Neuronal stem cell (in vitro differentiated cells): ENCODE results near the gene HDDC3.

Experiments
- DNase-seq: peaks from one replicate; pipeline ENCODE4 v3.0.0-alpha.2; 2013; ENCODE audit warnings: low spot score
- H2AFZ ChIP-seq: one replicate; pipeline ENCODE4 v1.6.1; 2013; ENCODE audit warnings: mild to moderate bottlenecking, low read length, inconsistent platforms
- H2AK5ac ChIP-seq: 2 replicates; pipeline ENCODE4 v1.6.1; 2013; ENCODE audit warnings: low read depth, mild to moderate bottlenecking, inconsistent platforms, low read length, moderate library complexity, mixed read lengths
- H2BK120ac ChIP-seq: 2 replicates; pipeline ENCODE4 v1.6.1; 2013; ENCODE audit warnings: low read depth, mild to moderate bottlenecking, inconsistent platforms, low read length, moderate library complexity, mixed read lengths
- H2BK12ac ChIP-seq: one replicate; pipeline ENCODE4 v1.6.1; 2013; ENCODE audit warnings: low read length, inconsistent platforms
- H2BK15ac ChIP-seq: 2 replicates; pipeline ENCODE4 v1.6.1; 2013; ENCODE audit warnings: mild to moderate bottlenecking, low read length, inconsistent platforms, mixed read lengths
- H2BK5ac ChIP-seq: one replicate; pipeline ENCODE4 v1.6.1; 2013; ENCODE audit warnings: inconsistent platforms, mild to moderate bottlenecking, low read length, moderate library complexity
- H3K14ac ChIP-seq: one replicate; pipeline ENCODE4 v1.6.1; 2013; ENCODE audit warnings: low read length, inconsistent platforms
- H3K18ac ChIP-seq: 2 replicates; pipeline ENCODE4 v1.6.1; 2013; ENCODE audit warnings: low read length, inconsistent platforms
- H3K23ac ChIP-seq: 2 replicates; pipeline ENCODE4 v1.6.1; 2013; ENCODE audit warnings: low read depth, mild to moderate bottlenecking, mixed read lengths, low read length, inconsistent platforms; ENCODE audit not compliant: poor library complexity
- H3K27ac ChIP-seq: replicated peaks from 3 replicates; pipeline ENCODE4 v1.5.1; 2013; ENCODE audit warnings: low read length, inconsistent platforms
- H3K27me3 ChIP-seq, 3 experiments: 2 replicates each; pipeline ENCODE4 v1.6.1; 2013; ENCODE audit warnings: low read length in 3 of 3, mild to moderate bottlenecking in 2 of 3, inconsistent platforms in 1 of 3, low read depth in 1 of 3, mixed read lengths in 1 of 3, moderate library complexity in 1 of 3; ENCODE audit not compliant: control insufficient read depth in 3 of 3, insufficient read depth in 3 of 3
- H3K36me3 ChIP-seq, 2 donors: replicated peaks in 1 of 2; 2 replicates each; pipeline ENCODE4 v1.6.1; 2013; ENCODE audit warnings: low read length in 2 of 2; ENCODE audit not compliant: control insufficient read depth in 2 of 2, insufficient read depth in 2 of 2
- H3K4ac ChIP-seq: 2 replicates; pipeline ENCODE4 v1.6.1; 2013; ENCODE audit warnings: inconsistent platforms, mild to moderate bottlenecking, low read length, moderate library complexity
- H3K4me1 ChIP-seq, 2 donors: 1 replicate in 1 of 2; 2 replicates in 1 of 2; pipeline ENCODE4 v1.6.1; 2013; ENCODE audit warnings: low read length in 2 of 2, low read depth in 1 of 2; ENCODE audit not compliant: control insufficient read depth in 2 of 2, insufficient read depth in 1 of 2
- H3K4me2 ChIP-seq: one replicate; pipeline ENCODE4 v1.6.1; 2013; ENCODE audit warnings: mild to moderate bottlenecking, low read length, inconsistent platforms; ENCODE audit not compliant: insufficient read depth, poor library complexity, severe bottlenecking
- H3K4me3 ChIP-seq, 2 donors: 2 replicates each; pipeline ENCODE4 v1.5.1; 2013; ENCODE audit warnings: low read length in 2 of 2, mild to moderate bottlenecking in 2 of 2, inconsistent platforms in 1 of 2, moderate library complexity in 1 of 2
- H3K79me1 ChIP-seq: one replicate; pipeline ENCODE4 v1.6.1; 2013; ENCODE audit warnings: low read depth, mild to moderate bottlenecking, inconsistent platforms, low read length, moderate library complexity
- H3K9ac ChIP-seq: one replicate; pipeline ENCODE4 v1.6.1; 2013; ENCODE audit warnings: mild to moderate bottlenecking, low read depth, low read length, inconsistent platforms; ENCODE audit not compliant: poor library complexity
- H3K9me3 ChIP-seq, 2 donors: replicated peaks in 1 of 2; 2 replicates each; pipeline versions ENCODE3 to v1.6.1; 2013; ENCODE audit warnings: low read length in 2 of 2, mild to moderate bottlenecking in 2 of 2, inconsistent platforms in 1 of 2, low read depth in 1 of 2, mixed read lengths in 1 of 2, moderate library complexity in 1 of 2; ENCODE audit not compliant: control insufficient read depth in 2 of 2, insufficient read depth in 1 of 2
- H4K8ac ChIP-seq: one replicate; pipeline ENCODE4 v1.6.1; 2013; ENCODE audit warnings: low read depth, mild to moderate bottlenecking, inconsistent platforms, low read length, moderate library complexity
- H4K91ac ChIP-seq: one replicate; pipeline ENCODE4 v1.6.1; 2013; ENCODE audit warnings: low read length, low read depth, mild to moderate bottlenecking, inconsistent platforms; ENCODE audit not compliant: poor library complexity
- WGBS, 2 donors: extraction: QIAGEN DNeasy Blood & Tissue Kit; methylation state at CpG; one replicate each; pipeline ENCODE4 v1.1.7; 2013; ENCODE audit warnings: missing lambda C conversion rate in 2 of 2, mixed read lengths in 1 of 2; ENCODE audit not compliant: insufficient read length in 2 of 2, insufficient replicate concordance in 1 of 2; ENCODE audit errors: extremely low coverage in 2 of 2; 5-methylcytosine and 5-hydroxymethylcytosine counted together

HDDC3 gene

GRCh38 chr15:90974216-90974615, 41.9 kb upstream of the HDDC3 start:
- H2BK5ac ChIP-seq = no peak overlapping the region
- H3K4ac ChIP-seq = no peak overlapping the region
- no peak overlapping the region for H3K4me3 ChIP-seq
- no peak overlapping the region for H2AK5ac ChIP-seq
- no CpG with 5 or more reads among the region's 21 CpGs for WGBS, 2 donors
- no peak overlapping the region for H2BK15ac ChIP-seq
- H2BK120ac ChIP-seq = no peak overlapping the region
- H3K36me3 ChIP-seq = peaks cover 50 to 91% of the 10 kb centered on the region in 2 donors
- no peak overlapping the region for H2AFZ ChIP-seq
- H2BK12ac ChIP-seq = no peak overlapping the region
- H3K4me2 ChIP-seq = no peak overlapping the region
- H3K27ac ChIP-seq = no peak overlapping the region
- no peak overlapping the region for H4K91ac ChIP-seq
- no peak overlapping the region for H3K18ac ChIP-seq
- no peak for DNase-seq
- no peak overlapping the region for H3K14ac ChIP-seq
- no peak overlapping the region for H4K8ac ChIP-seq
- no peaks in the 10 kb centered on the region for H3K4me1 ChIP-seq
- no peak overlapping the region for H3K23ac ChIP-seq
- H3K9ac ChIP-seq = no peak overlapping the region
- H3K27me3 ChIP-seq = no peaks in the 10 kb centered on the region
- no peaks in the 10 kb centered on the region for H3K9me3 ChIP-seq
- H3K79me1 ChIP-seq = peaks cover 1% of the 10 kb centered on the region

- no peak overlapping the region for H3K9ac ChIP-seq
- H4K91ac ChIP-seq = no peak overlapping the region
- no peaks in the 10 kb centered on the region for H3K4me1 ChIP-seq
- H2BK5ac ChIP-seq = no peak overlapping the region
- no peak overlapping the region for H2BK15ac ChIP-seq
- no peaks in the 10 kb centered on the region for H3K9me3 ChIP-seq
- H3K4ac ChIP-seq = no peak overlapping the region
- WGBS, 2 donors = no CpG with 5 or more reads among the region's 5 CpGs
- H2BK120ac ChIP-seq = no peak overlapping the region
- H2AFZ ChIP-seq = no peak overlapping the region
- no peak overlapping the region for H2BK12ac ChIP-seq
- no peak overlapping the region for H3K4me2 ChIP-seq
- no peaks in the 10 kb centered on the region for H3K27me3 ChIP-seq
- H3K23ac ChIP-seq = no peak overlapping the region
- peaks cover 60 to 94% of the 10 kb centered on the region in 2 donors for H3K36me3 ChIP-seq
- no peak for DNase-seq
- H3K4me3 ChIP-seq = no peak overlapping the region
- no peak overlapping the region for H2AK5ac ChIP-seq
- H3K14ac ChIP-seq = no peak overlapping the region
- no peak overlapping the region for H3K27ac ChIP-seq
- peaks cover 1% of the 10 kb centered on the region for H3K79me1 ChIP-seq
- no peak overlapping the region for H3K18ac ChIP-seq
- no peak overlapping the region for H4K8ac ChIP-seq
Measured at GRCh38 chr15:90972133-90972532, 39.8 kb upstream of the HDDC3 start.

- H3K27me3 ChIP-seq = no peaks in the 10 kb centered on the region
- no CpG with 5 or more reads among the region's 7 CpGs for WGBS, 2 donors
- no peak overlapping the region for H3K9ac ChIP-seq
- no peak overlapping the region for H2BK15ac ChIP-seq
- H3K4me3 ChIP-seq = no peak overlapping the region
- no peak overlapping the region for H3K4me2 ChIP-seq
- H2AK5ac ChIP-seq = no peak overlapping the region
- peaks cover 1% of the 10 kb centered on the region for H3K79me1 ChIP-seq
- no peak overlapping the region for H4K91ac ChIP-seq
- H3K4ac ChIP-seq = no peak overlapping the region
- no peaks in the 10 kb centered on the region for H3K4me1 ChIP-seq
- no peak overlapping the region for H3K18ac ChIP-seq
- no peak overlapping the region for H3K27ac ChIP-seq
- DNase-seq = no peak
- H2BK5ac ChIP-seq = no peak overlapping the region
- H3K36me3 ChIP-seq = peaks cover 64 to 95% of the 10 kb centered on the region in 2 donors
- no peak overlapping the region for H3K23ac ChIP-seq
- H2BK120ac ChIP-seq = no peak overlapping the region
- no peak overlapping the region for H2BK12ac ChIP-seq
- no peak overlapping the region for H2AFZ ChIP-seq
- H4K8ac ChIP-seq = no peak overlapping the region
- no peaks in the 10 kb centered on the region for H3K9me3 ChIP-seq
- H3K14ac ChIP-seq = no peak overlapping the region
Measured at GRCh38 chr15:90970274-90970673, 37.9 kb upstream of the HDDC3 start.

- Histone ChIP-seq H3K79me1 (peaks cover 1% of the 10 kb centered on the region), H2BK5ac (no peak overlapping the region), H2BK15ac (no peak overlapping the region), H4K8ac (no peak overlapping the region), H2BK12ac (no peak overlapping the region), H3K4me2 (no peak overlapping the region), H3K18ac (no peak overlapping the region), H3K9me3 (no peaks in the 10 kb centered on the region), H4K91ac (no peak overlapping the region), H3K4me3 (no peak overlapping the region), H2AFZ (no peak overlapping the region), H3K4ac (no peak overlapping the region), H3K14ac (no peak overlapping the region), H3K36me3 (peaks cover 53 to 95% of the 10 kb centered on the region in 2 donors), H3K27ac (no peak overlapping the region), H3K9ac (no peak overlapping the region), H3K27me3 (no peaks in the 10 kb centered on the region), H2BK120ac (no peak overlapping the region), H2AK5ac (no peak overlapping the region), H3K4me1 (no peaks in the 10 kb centered on the region), H3K23ac (no peak overlapping the region)
- DNase-seq = no peak
- WGBS, 2 donors = no CpG with 5 or more reads among the region's 1 CpG
Measured at GRCh38 chr15:90968434-90968833, 36.1 kb upstream of the HDDC3 start.
